GM18519 (cell line): ENCODE measurements around the gene BPIFB6.

Source experiments
- ATAC-seq: cut with Tn5 transposase; IDR thresholded peaks from one replicate; pipeline ENCODE4 v1.9.1; 2021; ENCODE audit warnings: mild to moderate bottlenecking, moderate library complexity; ENCODE audit not compliant: unreplicated experiment, low FRiP score

Gene BPIFB6

DNA sequence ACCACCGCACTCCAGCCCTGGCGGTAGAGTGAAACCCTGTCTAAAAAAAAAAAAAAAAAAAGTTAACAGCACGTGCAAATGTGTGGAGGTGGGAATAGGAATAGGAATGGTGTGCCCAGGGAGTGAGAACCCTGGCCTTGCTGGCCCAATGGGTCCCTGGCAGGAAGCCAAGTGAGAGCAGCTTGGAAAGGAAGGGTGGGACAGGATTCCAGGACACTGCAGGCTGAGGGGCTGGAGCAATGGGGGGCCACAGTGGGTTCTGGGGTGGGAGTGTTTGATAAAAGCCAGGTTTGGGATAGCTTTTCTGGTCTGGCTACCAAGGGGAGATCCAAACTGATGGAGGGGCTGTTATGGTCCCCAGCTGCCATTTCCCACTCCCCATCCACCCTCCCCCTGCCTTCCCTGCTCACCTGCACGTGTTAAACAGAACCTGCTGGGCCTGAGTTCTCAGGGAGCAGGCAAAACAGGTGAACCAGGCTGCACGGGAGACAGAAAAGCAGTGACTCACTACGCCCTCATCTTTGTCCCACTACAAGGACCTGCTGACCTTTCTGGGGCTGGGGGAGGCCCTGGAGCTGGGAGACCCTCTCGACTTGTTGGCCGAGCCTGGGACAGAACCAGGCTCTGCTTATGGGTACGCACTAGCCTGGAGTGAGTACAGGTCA is 30.5 kb upstream of the BPIFB6 start:
- no peak for ATAC-seq

DNA sequence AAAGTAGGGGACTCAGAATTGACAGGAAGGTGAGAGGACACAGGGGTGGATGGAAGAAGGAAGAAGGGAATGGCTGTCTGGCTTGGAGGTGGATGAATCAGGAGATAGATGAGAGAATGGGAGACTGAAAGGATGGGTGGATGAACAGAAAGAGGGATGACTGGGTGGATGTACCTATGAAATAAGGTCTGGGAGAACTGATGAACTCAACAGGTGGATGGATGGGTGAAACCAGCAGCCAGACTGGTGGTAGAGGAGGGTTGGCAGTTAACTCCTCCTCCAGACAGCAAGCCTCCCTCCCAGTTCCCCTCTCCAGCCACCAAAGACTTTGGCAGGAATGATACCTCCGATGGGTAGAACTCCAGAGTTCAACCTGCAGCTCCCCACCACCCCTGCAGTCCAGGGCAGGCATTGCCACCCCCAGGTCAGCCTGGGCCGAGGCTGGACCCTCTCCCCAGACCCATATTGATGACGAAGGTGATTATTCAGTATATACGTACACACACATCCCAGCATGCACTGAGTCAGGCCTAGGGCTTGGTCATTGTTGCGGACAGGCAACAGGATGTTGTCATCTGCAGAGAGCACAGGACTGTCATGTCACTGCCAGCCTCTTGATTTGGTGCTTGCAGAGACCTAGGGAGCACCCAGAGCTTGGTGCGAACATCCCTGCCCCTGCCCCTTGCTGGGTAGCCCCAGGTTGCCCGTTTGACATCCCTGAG is 29.2 kb upstream of the BPIFB6 start:
- ATAC-seq: no peak

- no peak for ATAC-seq
These were observed 27.2 kb upstream of the BPIFB6 start, which contains the start of gene SUN5 for GRCh38 chr20:33004141-33004751. Gene SUN5 (minus strand): TSS chr20:33004433. CDS start chr20:33004340, 93 bp downstream.

GRCh38 chr20:33005132-33005566 is 26.3 kb upstream of the BPIFB6 start:
- ATAC-seq: no peak

DNA sequence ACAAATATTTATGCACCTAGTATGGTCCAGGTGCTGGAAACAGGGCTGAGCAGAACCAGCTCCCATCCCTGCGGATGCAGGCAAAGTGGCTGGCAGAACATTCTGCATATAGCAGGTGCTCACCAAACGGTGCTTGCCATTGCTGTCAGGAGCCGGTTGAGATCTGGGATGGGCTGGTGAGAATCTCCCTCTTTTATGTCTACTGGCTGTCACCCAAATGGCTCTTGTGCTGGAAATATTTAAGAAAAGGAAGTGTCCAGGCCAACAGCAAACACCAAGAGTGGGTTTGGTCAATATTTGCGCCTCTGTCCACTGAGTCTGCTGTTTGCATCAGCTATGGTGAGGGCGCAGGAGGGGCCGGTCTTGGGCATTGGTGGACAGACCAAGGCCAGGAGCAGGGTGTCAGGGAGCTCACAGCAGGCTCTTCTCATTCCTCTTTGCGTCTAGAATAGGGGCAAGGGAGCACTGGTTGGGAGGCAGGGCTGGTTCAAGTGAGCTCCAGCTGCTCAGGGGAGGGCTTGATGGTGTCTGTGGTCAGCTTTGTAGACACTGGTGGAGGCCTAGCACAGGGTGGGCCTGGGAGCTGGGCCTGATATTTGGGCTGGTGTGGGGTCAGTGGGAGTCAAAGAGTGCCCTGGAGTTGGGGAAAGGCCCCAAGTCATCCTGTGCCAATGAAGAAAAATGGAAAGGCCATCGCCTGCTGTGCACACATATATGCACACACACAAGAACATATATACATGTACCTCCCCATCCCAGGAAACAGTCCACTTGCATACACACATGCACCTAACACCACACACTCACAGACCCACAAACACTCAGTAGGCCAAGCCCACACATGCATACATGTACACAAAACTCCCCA is 25.3 kb upstream of the BPIFB6 start:
- no peak for ATAC-seq

- no peak for ATAC-seq
These were observed 24.6 kb upstream of the BPIFB6 start for GRCh38 chr20:33006776-33007375.

DNA sequence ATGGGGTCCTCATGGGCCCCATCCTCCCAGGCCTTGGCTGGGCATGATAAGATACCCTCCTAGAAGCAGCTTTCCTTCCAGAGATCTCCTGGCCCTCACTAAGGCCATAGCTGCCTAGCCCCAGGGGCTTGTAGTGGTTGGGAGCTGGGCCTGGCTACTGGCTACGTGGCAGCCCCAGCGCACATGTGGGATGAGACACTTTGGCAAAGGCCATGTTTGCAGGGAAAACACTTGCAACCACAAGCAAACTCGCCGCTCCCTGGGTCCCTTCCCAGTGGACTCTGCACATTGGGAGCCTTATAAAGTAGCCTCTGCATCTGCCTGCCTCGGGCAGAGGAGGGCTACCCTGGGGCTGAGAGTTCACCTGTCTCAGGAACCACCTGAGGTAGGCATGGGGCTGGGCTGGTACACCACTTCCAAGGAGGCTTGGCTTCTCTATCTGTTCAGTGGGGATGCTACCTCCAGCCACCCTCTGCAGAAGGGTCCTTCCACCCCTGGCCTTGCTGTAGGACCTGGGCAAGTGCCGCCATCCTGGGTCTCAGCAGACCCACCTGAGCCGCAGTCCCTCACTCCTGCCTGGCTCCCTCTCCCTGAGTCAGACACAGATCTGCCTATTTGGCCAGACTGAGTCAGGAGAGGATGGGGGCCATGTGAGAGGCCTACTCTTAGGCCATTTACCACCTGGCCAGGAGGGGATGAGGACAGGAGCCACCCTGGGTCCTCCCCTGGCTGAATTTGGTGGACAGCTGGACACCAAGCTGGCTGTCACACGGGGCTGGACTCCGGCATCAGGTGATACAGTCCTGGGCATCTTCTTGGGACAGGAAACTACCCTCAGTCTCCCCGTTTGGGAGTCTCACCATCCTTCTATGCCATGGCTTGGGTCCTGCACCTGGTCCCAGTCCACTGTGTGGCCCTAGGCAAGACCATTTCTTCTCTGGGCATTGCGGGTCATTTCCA is 23.8 kb upstream of the BPIFB6 start, which contains the start of gene BPIFB2:
TSS of gene BPIFB2 (plus strand) at position 329 of the 960 bp plus-strand sequence. CDS start 871 bp downstream, outside the sequence.
- no peak for ATAC-seq

DNA sequence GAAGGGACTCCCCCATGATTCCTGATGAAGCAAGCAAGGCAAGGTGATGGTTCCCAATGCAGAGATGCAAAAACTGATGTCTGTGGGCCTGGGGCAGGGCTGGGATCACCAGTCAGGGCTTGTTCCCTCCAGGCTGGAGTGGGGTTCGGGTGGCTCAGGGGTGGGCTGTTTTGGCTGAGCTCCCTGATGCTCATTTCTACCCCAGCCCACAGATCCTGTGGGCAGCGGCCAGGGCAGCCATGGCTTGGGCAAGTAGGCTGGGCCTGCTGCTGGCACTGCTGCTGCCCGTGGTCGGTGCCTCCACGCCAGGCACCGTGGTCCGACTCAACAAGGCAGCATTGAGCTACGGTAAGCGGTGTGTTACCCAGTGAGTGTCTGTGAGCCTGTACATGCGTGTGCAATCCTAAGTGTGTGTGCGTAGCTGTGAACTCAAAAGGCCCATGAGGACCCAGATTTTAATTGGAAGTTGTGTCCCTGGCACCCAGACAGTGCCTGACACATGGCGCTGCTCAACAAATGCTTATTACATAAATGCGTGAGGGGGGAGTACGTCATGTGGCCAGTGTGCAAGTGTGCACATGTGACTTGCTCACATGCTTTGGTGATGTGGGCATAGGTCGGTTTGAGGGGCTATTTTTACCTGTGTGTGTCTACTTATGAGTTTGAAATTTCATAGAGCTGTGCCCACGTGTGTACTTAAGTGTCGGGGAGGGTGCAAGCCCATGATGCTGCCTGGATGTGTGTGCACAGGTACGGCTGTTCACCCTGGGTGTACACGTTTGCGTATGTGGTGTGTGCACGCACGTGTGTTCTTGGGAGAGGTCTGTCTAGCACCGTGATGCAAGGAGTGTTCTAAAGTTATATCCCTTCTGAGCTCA is 22.9 kb upstream of the BPIFB6 start:
- ATAC-seq: no peak

DNA sequence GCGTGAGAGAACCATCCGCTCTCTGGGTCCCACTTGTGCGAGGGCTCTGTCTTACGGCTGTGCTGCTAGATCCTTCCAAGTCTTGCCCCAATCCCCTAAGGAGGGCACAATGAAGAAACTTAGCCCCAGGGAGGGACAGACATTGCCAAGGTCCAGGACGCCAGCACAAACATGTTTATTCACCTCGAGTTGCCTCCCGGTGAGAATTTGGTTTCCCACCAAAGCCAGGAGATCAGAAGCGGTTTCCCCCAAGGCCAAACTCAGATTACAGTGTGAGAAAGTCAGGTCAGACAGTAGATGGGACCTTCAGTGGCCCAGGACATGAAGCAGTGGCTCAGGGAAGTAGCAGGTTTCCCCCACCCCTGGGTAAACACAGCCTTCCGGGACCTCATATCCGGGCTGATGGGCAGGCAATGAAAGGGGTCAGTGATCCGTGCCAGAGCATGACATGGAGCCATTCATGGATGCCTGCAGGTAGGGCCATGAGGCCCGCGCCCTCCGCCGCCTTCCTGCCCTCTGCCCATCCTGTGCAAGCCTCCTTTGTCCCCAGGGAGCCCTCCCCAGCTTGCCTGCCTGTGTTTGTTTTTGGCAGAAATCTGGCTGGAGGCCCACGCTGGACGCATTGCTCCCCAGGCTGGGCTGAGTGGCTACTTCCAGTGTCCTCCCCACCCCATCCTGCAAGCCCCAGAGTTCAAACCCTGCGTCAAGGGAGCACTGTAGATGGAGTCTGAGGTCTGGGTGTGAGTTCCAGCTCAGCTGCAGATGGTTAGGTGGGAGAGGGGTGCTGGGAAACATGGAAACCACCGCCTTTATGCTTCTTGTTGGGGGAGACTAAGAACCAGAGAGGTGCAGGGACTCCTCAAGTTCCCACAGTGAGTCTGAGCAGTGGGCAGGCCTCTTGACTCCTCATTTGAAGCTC is 22.0 kb upstream of the BPIFB6 start:
- ATAC-seq: no peak

- no peak for ATAC-seq
These were observed 21.3 kb upstream of the BPIFB6 start for GRCh38 chr20:33010133-33010504.

DNA sequence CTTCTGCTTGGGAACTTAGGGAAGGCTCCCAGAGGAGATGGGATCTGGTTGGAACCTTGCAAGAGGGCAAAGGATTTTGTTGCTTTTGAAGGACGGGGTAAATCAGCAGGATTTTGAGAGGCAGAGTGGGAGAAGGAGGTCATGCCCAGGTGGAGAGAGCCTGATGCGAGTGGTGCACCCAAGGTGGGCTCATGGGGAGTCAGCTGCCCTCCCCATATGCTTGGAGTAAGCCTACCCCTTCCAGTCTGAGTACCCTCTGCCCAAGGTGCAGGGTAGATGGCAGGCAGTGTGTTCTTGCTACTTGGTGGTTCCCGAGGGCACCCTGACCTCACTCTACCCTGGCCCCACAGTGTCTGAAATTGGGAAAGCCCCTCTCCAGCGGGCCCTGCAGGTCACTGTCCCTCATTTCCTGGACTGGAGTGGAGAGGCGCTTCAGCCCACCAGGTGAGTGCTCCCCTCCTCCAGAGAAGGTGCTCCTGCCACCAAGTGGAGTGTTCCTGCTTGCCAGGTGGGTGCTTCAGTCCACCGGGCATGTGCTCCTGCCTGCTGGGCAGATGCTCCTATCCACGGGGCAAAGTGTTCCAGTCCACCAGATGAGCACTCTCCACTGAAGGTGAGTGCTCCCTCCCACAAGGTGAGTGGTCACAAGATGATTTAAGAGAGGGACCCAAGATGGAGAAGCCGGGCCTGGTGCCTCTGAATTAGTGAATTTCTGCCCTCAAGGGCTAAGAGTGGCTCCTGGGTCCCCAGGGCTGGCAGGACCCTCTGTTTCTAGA is 20.6 kb upstream of the BPIFB6 start:
- ATAC-seq: no peak

DNA sequence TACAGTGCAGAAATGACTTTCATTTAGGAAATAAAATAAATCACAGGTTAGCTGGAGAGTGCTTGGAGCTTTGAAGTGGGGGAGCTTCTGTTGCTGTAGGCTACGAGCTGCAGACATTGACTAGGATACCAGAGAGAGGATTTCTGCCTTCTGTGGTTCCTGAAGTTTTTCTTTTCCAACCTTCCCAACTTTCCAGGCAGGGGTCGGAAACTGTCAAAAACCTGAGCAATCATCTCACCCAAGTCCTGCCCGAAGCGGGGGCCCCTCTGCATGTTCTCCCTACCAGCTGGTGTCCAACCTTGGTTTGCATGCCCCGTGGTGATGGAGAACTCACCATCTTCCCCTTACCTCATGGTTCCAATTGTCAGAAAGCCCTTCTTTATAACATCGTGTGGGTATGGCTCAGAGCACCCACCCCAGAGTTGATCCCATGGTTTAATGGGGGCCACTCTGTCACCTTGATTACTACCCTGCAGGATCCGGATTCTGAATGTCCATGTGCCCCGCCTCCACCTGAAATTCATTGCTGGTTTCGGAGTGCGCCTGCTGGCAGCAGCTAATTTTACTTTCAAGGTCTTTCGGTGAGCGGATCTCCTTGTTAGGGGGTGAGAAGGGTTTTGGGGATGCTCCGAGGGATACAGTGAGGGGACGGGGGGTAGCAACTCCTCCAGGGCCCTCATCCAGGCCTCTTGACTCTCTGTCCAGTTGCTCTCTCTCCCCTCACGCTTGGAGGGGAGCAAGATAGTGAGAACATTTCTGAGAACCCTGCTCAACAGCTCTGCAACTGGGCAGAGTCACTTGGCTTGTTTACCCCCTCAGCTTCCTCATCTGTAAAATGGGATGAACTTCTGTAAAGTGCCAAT is 18.9 kb upstream of the BPIFB6 start:
- ATAC-seq: no peak

GRCh38 chr20:33013701-33014326 is 17.6 kb upstream of the BPIFB6 start:
- no peak for ATAC-seq

- ATAC-seq: no peak
These were observed 16.9 kb upstream of the BPIFB6 start for GRCh38 chr20:33014336-33015113.
